ENCODE results near the gene UCK2. TPM values are rescaled to one million over a fixed set of nuclear protein-coding genes. Genes with fewer than 3 reads are reported as not detected.

The UCK2 gene
- total and polyA plus RNA-seq, 7 experiments from 2014 or later: 0.89 to 32.7 (median 1.2) TPM

- no peaks in the 10 kb centered on the region for H3K4me1 Mint-ChIP-seq
- H3K36me3 Mint-ChIP-seq: no peaks in the 10 kb centered on the region
- Histone ChIP-seq H3K27me3 (ENCODE audit: control insufficient read depth in 2 of 2, insufficient read depth in 2 of 2, low read length in 2 of 2) (no peaks in the 10 kb centered on the region), H3K27ac (ENCODE audit: low read depth, low read length) (no peak overlapping the region), H3K4me3 (ENCODE audit: low read length) (no peak overlapping the region), H3K36me3 (ENCODE audit: control insufficient read depth in 2 of 3, insufficient read depth in 3 of 3, low read length in 3 of 3) (no peaks in the 10 kb centered on the region), H3K4me1 (ENCODE audit: control insufficient read depth in 2 of 2, insufficient read depth in 2 of 2, low read length in 2 of 2) (no peaks in the 10 kb centered on the region), H3K9me3 (ENCODE audit: control insufficient read depth in 2 of 3, low read length in 3 of 3) (no peaks in the 10 kb centered on the region)
- intact Hi-C loops (cut with micrococcal nuclease): no loop called here
- ATAC-seq (no peak), DNase-seq (no peak)
- H3K27me3 Mint-ChIP-seq: peaks cover 0 to 10% (median 5%) of the 10 kb centered on the region in 5 donors
- no peak overlapping the region for H3K4me3 Mint-ChIP-seq
- no peak overlapping the region for H3K27ac Mint-ChIP-seq
- CTCF ChIA-PET: no interaction called here
- no peaks in the 10 kb centered on the region for H3K9me3 Mint-ChIP-seq
- POLR2A ChIA-PET: no interaction called here
Observed at GRCh38 chr1:165960136-165960535, 132.7 kb downstream of the UCK2 start.

- no peak for DNase-seq
- intact Hi-C loops (cut with micrococcal nuclease): no loop called here
- POLR2A ChIA-PET: no interaction called here
Observed at GRCh38 chr1:165960881-165961280, 133.5 kb downstream of the UCK2 start.

More at GRCh38 chr1:165960881-165961280, 133.5 kb downstream of the UCK2 start:
- Histone ChIP-seq H3K9me3 (ENCODE audit: control insufficient read depth in 2 of 3, low read length in 3 of 3) (no peaks in the 10 kb centered on the region), H3K27ac (ENCODE audit: low read depth, low read length) (no peak overlapping the region), H3K27me3 (ENCODE audit: control insufficient read depth in 2 of 2, insufficient read depth in 2 of 2, low read length in 2 of 2) (no peaks in the 10 kb centered on the region), H3K36me3 (ENCODE audit: control insufficient read depth in 2 of 3, insufficient read depth in 3 of 3, low read length in 3 of 3) (no peaks in the 10 kb centered on the region), H3K4me3 (ENCODE audit: low read length) (no peak overlapping the region), H3K4me1 (ENCODE audit: control insufficient read depth in 2 of 2, insufficient read depth in 2 of 2, low read length in 2 of 2) (no peaks in the 10 kb centered on the region)
- ATAC-seq: no peak
- Mint-ChIP-seq H3K27ac (no peak overlapping the region), H3K4me3 (no peak overlapping the region), H3K36me3 (no peaks in the 10 kb centered on the region), H3K27me3 (peaks cover 4 to 14% (median 8%) of the 10 kb centered on the region in 5 donors), H3K9me3 (peaks cover 0 to 1% (median 0%) of the 10 kb centered on the region in 11 donors), H3K4me1 (no peaks in the 10 kb centered on the region)
- CTCF ChIA-PET: no interaction called here

Other genes starting within 250 kb of the UCK2 start
- gene MGST3, start 196.4 kb upstream of the UCK2 start, total RNA-seq: 10 to 100 TPM; 21.4 to 59.4 (median 48.3) TPM
- gene MGST3, start 196.4 kb upstream of the UCK2 start, polyA plus RNA-seq: 100 to 1,000 TPM in 1 of 2 donors, 10 to 100 TPM in 1; 91.2 to 119 TPM
- gene ALDH9A1, start 129.1 kb upstream of the UCK2 start, total RNA-seq: 10 to 100 TPM; 25.0 to 46.0 (median 40.5) TPM
- gene ALDH9A1, start 129.1 kb upstream of the UCK2 start, polyA plus RNA-seq: 10 to 100 TPM; 74.1 to 88.4 TPM
- gene TMCO1, start 58.7 kb upstream of the UCK2 start, total RNA-seq: 10 to 100 TPM; 30.4 to 97.1 (median 49.8) TPM
- 100 to 1,000 TPM in 1 of 2 donors, 10 to 100 TPM in 1; 98.4 to 118 TPM for gene TMCO1, start 58.7 kb upstream of the UCK2 start, polyA plus RNA-seq

Measured in naive thymus-derived CD4-positive, alpha-beta T cell (primary cell).